ENCODE results near the gene FAM53B. TPM values are rescaled to one million over a fixed set of nuclear protein-coding genes. Genes with fewer than 3 reads are reported as not detected.

The FAM53B gene
- total RNA-seq, 2 donors from 2014 or later: 19.3 to 22.6 TPM

- no peak for DNase-seq
- no peak overlapping the region for H3K9ac ChIP-seq (ENCODE audit: extremely low read depth, low read length, poor library complexity, severe bottlenecking)
- no peaks in the 10 kb centered on the region for H3K27me3 ChIP-seq (ENCODE audit: control insufficient read depth, insufficient read depth, low read length, poor library complexity, severe bottlenecking)
- Mint-ChIP-seq H3K4me3 (no peak overlapping the region), H3K27ac (no peak overlapping the region), H3K27me3 (ENCODE audit: insufficient read depth) (no peaks in the 10 kb centered on the region), H3K36me3 (ENCODE audit: low read depth) (peaks cover 11% of the 10 kb centered on the region), H3K4me1 (peaks cover 9% of the 10 kb centered on the region), H3K9me3 (no peaks in the 10 kb centered on the region)
- no peak overlapping the region for H3K4me3 ChIP-seq (ENCODE audit: low read length)
- H3K4me1 ChIP-seq (ENCODE audit: control insufficient read depth, insufficient read depth, low read length): peaks cover 3% of the 10 kb centered on the region
- H3K36me3 ChIP-seq (ENCODE audit: control insufficient read depth, insufficient read depth, low read length): peaks cover 22% of the 10 kb centered on the region
- WGBS, 2 experiments (ENCODE audit: insufficient coverage in 1 of 2, insufficient read length in 1 of 2): 96 to 99% methylated on average over 11 to 12 of the region's 12 CpGs
- no peak overlapping the region for H3K27ac ChIP-seq (ENCODE audit: low read depth, low read length)
- no peak for TF ChIP-seq CTCF (conservative IDR thresholded peaks at IDR 0.05)
- H3K9me3 ChIP-seq (ENCODE audit: control insufficient read depth, low read length): no peaks in the 10 kb centered on the region
Measured at GRCh38 chr10:124685261-124685660, 58.9 kb downstream of the FAM53B start.

GRCh38 chr10:124683814-124684213 lies 60.4 kb downstream of the FAM53B start:
- H3K36me3 Mint-ChIP-seq (ENCODE audit: low read depth): peaks cover 8% of the 10 kb centered on the region
- H3K27me3 ChIP-seq (ENCODE audit: control insufficient read depth, insufficient read depth, low read length, poor library complexity, severe bottlenecking): no peaks in the 10 kb centered on the region
- no peak overlapping the region for H3K27ac ChIP-seq (ENCODE audit: low read depth, low read length)
- no peak overlapping the region for H3K4me3 Mint-ChIP-seq
- H3K27me3 Mint-ChIP-seq (ENCODE audit: insufficient read depth): no peaks in the 10 kb centered on the region
- peaks cover 22% of the 10 kb centered on the region for H3K36me3 ChIP-seq (ENCODE audit: control insufficient read depth, insufficient read depth, low read length)
- no peak for TF ChIP-seq CTCF (conservative IDR thresholded peaks at IDR 0.05)
- peak overlapping the region; percentile 45 for H3K27ac Mint-ChIP-seq
- H3K4me1 Mint-ChIP-seq: peaks cover under 1% of the 10 kb centered on the region
- WGBS, 2 experiments (ENCODE audit: insufficient coverage in 1 of 2, insufficient read length in 1 of 2): 90 to 100% methylated on average over 2 to 5 of the region's 5 CpGs
- H3K9me3 ChIP-seq (ENCODE audit: control insufficient read depth, low read length): no peaks in the 10 kb centered on the region
- H3K9me3 Mint-ChIP-seq: no peaks in the 10 kb centered on the region
- H3K4me1 ChIP-seq (ENCODE audit: control insufficient read depth, insufficient read depth, low read length): no peaks in the 10 kb centered on the region
- no peak overlapping the region for H3K4me3 ChIP-seq (ENCODE audit: low read length)
- H3K9ac ChIP-seq (ENCODE audit: extremely low read depth, low read length, poor library complexity, severe bottlenecking): no peak overlapping the region
- no peak for DNase-seq

DNA sequence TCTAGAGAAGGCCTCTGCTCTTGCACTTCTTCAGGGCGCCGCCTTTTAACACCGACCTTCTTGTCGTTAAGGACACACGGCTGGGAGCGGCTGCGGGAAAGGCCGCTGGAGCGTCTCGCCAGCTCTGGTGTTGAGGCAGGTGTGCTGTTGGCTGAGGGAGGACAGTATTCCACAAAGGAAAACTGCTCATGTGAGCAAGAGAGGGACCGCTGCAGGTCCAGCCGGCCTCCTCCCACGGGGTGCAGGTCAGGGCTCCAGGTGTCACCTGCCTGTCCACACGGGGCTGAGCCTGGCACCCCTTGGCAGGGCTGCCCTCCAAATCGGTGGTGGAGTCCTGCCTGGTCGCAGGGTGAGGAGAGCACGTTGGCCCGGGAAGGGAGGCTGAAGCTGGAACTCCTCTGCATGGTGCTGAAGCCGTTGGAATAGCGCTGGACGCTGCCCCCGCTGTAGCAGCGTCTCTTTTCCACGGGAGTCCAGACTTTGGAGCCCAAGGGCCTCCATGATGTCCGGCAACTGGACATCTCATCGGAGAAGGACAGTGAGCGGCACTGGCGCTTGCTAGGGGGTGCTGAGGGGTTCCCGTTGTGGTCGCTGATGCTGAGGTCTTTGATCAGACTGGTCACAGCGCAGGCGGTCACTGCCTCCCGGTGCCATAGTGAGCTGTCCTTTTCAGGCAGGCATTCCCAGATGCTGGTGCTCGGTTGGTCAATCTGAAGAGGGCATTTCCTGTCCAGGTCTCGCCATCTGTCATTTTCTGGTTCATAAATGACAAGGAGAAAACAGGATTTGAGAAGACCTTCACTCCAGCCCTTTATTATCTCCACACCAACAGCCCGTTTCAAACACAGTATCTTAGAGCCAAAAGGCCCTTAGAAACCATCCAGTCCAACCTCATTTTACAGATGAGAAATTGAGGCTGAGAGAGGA lies 62.3 kb downstream of the FAM53B start:
- peaks cover 22% of the 10 kb centered on the region for H3K36me3 ChIP-seq (ENCODE audit: control insufficient read depth, insufficient read depth, low read length)
- Mint-ChIP-seq H3K9me3 (no peaks in the 10 kb centered on the region), H3K27ac (no peak overlapping the region), H3K4me1 (peaks cover 4% of the 10 kb centered on the region), H3K4me3 (no peak overlapping the region), H3K27me3 (ENCODE audit: insufficient read depth) (no peaks in the 10 kb centered on the region), H3K36me3 (ENCODE audit: low read depth) (peaks cover 8% of the 10 kb centered on the region)
- no peak overlapping the region for H3K4me3 ChIP-seq (ENCODE audit: low read length)
- no peaks in the 10 kb centered on the region for H3K9me3 ChIP-seq (ENCODE audit: control insufficient read depth, low read length)
- no peak for TF ChIP-seq CTCF (conservative IDR thresholded peaks at IDR 0.05)
- 95 to 97% methylated on average over 27 to 36 of the region's 36 CpGs for WGBS, 2 experiments (ENCODE audit: insufficient coverage in 1 of 2, insufficient read length in 1 of 2)
- no peak overlapping the region for H3K9ac ChIP-seq (ENCODE audit: extremely low read depth, low read length, poor library complexity, severe bottlenecking)
- H3K27ac ChIP-seq (ENCODE audit: low read depth, low read length): no peak overlapping the region
- H3K4me1 ChIP-seq (ENCODE audit: control insufficient read depth, insufficient read depth, low read length): no peaks in the 10 kb centered on the region
- DNase-seq: no peak
- H3K27me3 ChIP-seq (ENCODE audit: control insufficient read depth, insufficient read depth, low read length, poor library complexity, severe bottlenecking): no peaks in the 10 kb centered on the region
